ENCODE results near the gene SPHK2.

The SPHK2 gene

GRCh38 chr19:48634036-48634342, 14.7 kb downstream of the SPHK2 start:
- TF ChIP-seq, protein P1, sequence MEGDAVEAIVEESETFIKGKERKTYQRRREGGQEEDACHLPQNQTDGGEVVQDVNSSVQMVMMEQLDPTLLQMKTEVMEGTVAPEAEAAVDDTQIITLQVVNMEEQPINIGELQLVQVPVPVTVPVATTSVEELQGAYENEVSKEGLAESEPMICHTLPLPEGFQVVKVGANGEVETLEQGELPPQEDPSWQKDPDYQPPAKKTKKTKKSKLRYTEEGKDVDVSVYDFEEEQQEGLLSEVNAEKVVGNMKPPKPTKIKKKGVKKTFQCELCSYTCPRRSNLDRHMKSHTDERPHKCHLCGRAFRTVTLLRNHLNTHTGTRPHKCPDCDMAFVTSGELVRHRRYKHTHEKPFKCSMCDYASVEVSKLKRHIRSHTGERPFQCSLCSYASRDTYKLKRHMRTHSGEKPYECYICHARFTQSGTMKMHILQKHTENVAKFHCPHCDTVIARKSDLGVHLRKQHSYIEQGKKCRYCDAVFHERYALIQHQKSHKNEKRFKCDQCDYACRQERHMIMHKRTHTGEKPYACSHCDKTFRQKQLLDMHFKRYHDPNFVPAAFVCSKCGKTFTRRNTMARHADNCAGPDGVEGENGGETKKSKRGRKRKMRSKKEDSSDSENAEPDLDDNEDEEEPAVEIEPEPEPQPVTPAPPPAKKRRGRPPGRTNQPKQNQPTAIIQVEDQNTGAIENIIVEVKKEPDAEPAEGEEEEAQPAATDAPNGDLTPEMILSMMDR (IDR thresholded peaks at IDR 0.05; ENCODE audit: extremely low read depth, insufficient read depth, missing control alignments) = no peak
- in situ Hi-C loops (cut with MboI; ENCODE audit: low pct_unique_long_range_greater_than_20kb, low sequenced_read_pairs, unreplicated experiment) = loop anchor here (25.0 kb wide), 1 partner anchor 328 kb away; the partner anchor contains the start of genes BAX and FTL
- DNase-seq (ENCODE audit: low spot score) = no peak

DNA sequence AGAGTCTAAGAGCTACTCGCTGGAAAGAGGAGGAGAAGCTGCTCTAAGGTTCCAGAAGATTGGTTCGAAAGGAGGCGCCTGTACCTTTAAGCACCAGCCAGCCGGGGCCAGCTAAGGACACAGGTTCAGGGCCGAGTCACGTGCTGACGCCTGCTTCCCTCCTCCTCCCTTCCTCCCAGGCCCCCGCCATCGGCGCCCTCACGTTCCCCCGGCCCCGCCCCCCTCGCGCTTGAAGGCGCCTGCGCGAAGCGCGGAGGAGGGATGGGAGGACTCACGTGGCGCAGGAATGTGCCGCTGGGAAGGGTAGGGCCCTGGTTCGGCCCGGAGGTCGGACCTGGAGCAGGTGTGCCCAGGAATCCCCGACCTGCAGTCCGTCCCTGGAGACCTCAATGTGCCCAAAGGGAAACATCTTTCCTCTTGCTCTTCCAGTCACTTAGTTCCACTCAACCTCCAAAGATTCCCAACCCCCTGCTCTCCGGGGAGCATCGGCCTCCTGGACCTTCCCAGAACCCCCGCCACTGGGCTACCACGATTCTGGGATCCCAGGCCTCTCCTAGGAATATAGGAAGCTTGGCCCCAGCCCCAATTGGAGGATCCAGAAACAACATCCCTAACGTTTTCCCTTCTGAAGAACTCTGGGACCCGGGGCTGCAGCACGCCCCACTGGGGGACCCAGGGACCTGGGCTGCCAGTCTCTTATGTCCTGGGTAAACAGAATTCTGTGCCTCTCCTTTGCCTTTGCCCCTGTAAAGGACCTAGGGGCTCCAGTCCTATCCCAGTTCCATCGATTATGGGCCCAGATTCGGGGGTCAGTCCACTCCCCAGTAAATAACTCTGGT, 15.3 kb downstream of the SPHK2 start:
- peak; percentile 89 for DNase-seq (ENCODE audit: low spot score)
- in situ Hi-C loops (cut with MboI; ENCODE audit: low pct_unique_long_range_greater_than_20kb, low sequenced_read_pairs, unreplicated experiment) = loop anchor here (25.0 kb wide), 1 partner anchor 328 kb away; the partner anchor contains the start of genes BAX and FTL

DNA sequence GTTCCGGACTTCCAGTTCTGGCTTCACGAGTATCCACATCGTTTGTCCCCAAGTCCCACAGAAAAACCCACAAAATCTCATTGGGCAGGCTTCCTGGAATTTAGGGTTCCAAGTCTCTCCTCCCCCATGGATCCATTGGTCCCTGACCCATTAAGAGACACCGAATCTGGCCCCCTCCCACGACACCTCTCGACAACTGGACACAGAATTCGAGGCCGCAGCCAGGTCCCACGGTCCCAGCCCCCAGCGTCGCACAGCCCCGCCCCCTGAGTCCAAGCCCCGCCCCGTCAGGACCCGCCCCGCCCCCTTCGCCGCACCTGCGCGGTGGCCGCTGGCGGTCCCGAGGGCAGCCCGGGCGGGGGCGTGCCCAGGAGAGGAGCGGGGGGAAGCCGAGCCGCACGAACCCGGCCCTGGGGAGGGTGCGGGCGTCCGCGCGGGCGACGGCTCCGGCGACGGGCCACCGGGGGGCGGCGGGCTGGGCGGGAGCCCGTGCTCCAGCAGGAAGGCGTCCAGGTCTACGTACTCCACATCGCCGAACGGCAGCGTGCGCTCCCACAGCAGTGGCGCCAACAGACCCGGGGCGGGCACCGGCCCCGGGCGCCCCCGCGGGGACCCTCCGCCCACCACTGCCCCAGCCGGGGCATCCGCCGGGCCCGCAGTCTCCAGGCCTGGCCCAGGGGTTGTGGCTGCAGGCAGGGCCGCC, 16.1 kb downstream of the SPHK2 start:
- peak; percentile 93 for DNase-seq (ENCODE audit: low spot score)
- in situ Hi-C loops (cut with MboI; ENCODE audit: low pct_unique_long_range_greater_than_20kb, low sequenced_read_pairs, unreplicated experiment) = loop anchor here (25.0 kb wide), 1 partner anchor 327 kb away; the partner anchor contains the start of genes BAX and FTL

More for the DNA sequence above, 15.3 kb downstream of the SPHK2 start:
- TF ChIP-seq, protein P1 (IDR thresholded peaks at IDR 0.05; ENCODE audit: extremely low read depth, insufficient read depth, missing control alignments) = no peak

GRCh38 chr19:48635966-48636858, 16.9 kb downstream of the SPHK2 start:
- TF ChIP-seq, protein P1 (IDR thresholded peaks at IDR 0.05; ENCODE audit: extremely low read depth, insufficient read depth, missing control alignments) = no peak
- in situ Hi-C loops (cut with MboI; ENCODE audit: low pct_unique_long_range_greater_than_20kb, low sequenced_read_pairs, unreplicated experiment) = loop anchor here (25.0 kb wide), 1 partner anchor 326 kb away; the partner anchor contains the start of genes BAX and FTL
- DNase-seq (ENCODE audit: low spot score) = no peak

More for the DNA sequence above, 16.1 kb downstream of the SPHK2 start:
- TF ChIP-seq, protein P1 (IDR thresholded peaks at IDR 0.05; ENCODE audit: extremely low read depth, insufficient read depth, missing control alignments) = no peak

- DNase-seq (ENCODE audit: low spot score) = no peak
- in situ Hi-C loops (cut with MboI; ENCODE audit: low pct_unique_long_range_greater_than_20kb, low sequenced_read_pairs, unreplicated experiment) = loop anchor here (25.0 kb wide), 1 partner anchor 325 kb away; the partner anchor contains the start of genes BAX and FTL
Measured at GRCh38 chr19:48636859-48637448, 17.6 kb downstream of the SPHK2 start, which contains the start of gene DBP. TSS of gene DBP (minus strand) at chr19:48637379. CDS start at chr19:48636994, 385 bp downstream.

More at GRCh38 chr19:48636859-48637448, 17.6 kb downstream of the SPHK2 start, which contains the start of gene DBP:
- TF ChIP-seq, protein P1 (IDR thresholded peaks at IDR 0.05; ENCODE audit: extremely low read depth, insufficient read depth, missing control alignments) = no peak
